ENCODE results near the gene ARHGEF40.

DNA sequence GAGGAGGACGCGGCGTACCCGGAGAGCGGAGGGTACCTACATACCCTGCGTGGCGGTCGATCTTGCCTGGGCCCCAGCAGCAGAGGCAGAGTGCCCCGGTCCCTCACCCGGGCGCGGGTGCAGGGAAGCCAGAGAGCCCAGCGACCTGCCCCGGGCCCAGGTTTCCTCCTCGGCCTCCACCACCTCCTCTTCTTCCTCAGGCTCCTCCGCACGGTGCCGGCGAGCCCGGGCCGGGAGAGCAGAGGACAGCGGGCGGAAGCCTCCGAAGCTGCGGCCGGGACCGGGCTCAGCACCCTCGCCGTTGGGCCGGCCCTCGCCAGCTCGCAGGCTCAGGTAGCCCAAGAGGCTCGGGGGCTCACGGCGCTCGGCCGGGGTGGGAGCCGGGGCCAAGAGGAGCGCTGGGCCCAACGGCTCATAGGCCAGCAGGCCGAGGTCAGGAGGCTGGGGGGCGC is 21.7 kb downstream of the ARHGEF40 start:
- TF ChIP-seq EZH2 (IDR thresholded peaks at IDR 0.05; ENCODE audit: insufficient read depth, poor library complexity, severe bottlenecking) (no peak), EZH2phosphoT487 (IDR thresholded peaks at IDR 0.05; ENCODE audit: insufficient read depth, low read depth) (no peak)

Data from GM23248 (cell line).